Fibroblast of lung (primary cell): ENCODE measurements around the gene LIMA1.
"Not testable (repeated sequence)": the region's sequence is repeated elsewhere in the genome, so short reads cannot be mapped to it uniquely, and the experiment has no call there.

ENCODE experiments used
- CTCF ChIP-seq, 2 donors: IDR thresholded peaks in 1 of 2; conservative IDR thresholded peaks in 1 of 2; 1 replicate in 1 of 2; 2 replicates in 1 of 2; pipeline ENCODE4 v1.5.1; 2011 to 2012; ENCODE audit warnings: low read length in 2 of 2, control low read depth in 1 of 2, inconsistent platforms in 1 of 2, low read depth in 1 of 2, mild to moderate bottlenecking in 1 of 2
- EZH2 ChIP-seq: IDR thresholded peaks from 2 replicates; pipeline ENCODE4 v1.5.1; 2012; ENCODE audit warnings: low read length, control low read depth, mild to moderate bottlenecking; ENCODE audit errors: missing control alignments

- not testable (repeated sequence) for TF ChIP-seq CTCF (conservative IDR thresholded peaks at IDR 0.05 in 1 of 2, IDR thresholded peaks at IDR 0.05 in 1 of 2; ENCODE audit: low read depth in 1 of 2, low read length in 2 of 2); EZH2
Observed at GRCh38 chr12:50275127-50275526, 8.2 kb downstream of the LIMA1 start.
